Endothelial cell of umbilical vein (primary cell): ENCODE results near the gene SRBD1. TPM values are rescaled to one million over a fixed set of nuclear protein-coding genes. Genes with fewer than 3 reads are reported as not detected.

Experiments
- BruUV-seq: library from RNA; stranded (reverse); fragments of 400-500 nt; replicated peaks from 2 replicates; lab custom pipeline; 2021; lab: Mats Ljungman, UMichigan
- CTCF ChIA-PET: fragments of 300-600, 350-600 bp; sonication (Branson Sonifier 250); formaldehyde crosslinking; loops from one replicate; lab custom pipeline; 2021; ENCODE audit warnings: antibody characterized with exemption, inconsistent platforms; lab: Charles Lee
- POLR2A ChIA-PET: fragments of 300-600, 350-600 bp; sonication (Branson Sonifier 250); formaldehyde crosslinking; loops from one replicate; lab custom pipeline; 2021; ENCODE audit warnings: antibody characterized with exemption, inconsistent platforms; lab: Charles Lee
- DNase-seq: peaks from one replicate; pipeline ENCODE4 v3.0.0-alpha.2; 2011; ENCODE audit warnings: low read depth, low spot score
- FAIRE-seq: peaks from 2 replicates; lab custom pipeline; 2011; peaks lifted over from hg19 to GRCh38; lab: Jason Lieb, UNC
- H2AFZ ChIP-seq: 2 replicates; pipeline ENCODE4 v1.6.0; 2012; ENCODE audit warnings: low read depth, low read length, control low read depth, inconsistent platforms
- H3K27ac ChIP-seq: 2 replicates; pipeline ENCODE4 v1.5.1; 2011; ENCODE audit warnings: low read depth, mild to moderate bottlenecking, control low read depth, low read length, moderate library complexity; ENCODE audit not compliant: insufficient read depth
- H3K27me3 ChIP-seq, 2 experiments: 2 replicates each; pipeline versions ENCODE4 v1.6.0 to v1.6.1; 2011; ENCODE audit warnings: low read length in 2 of 2, mixed read lengths in 1 of 2; ENCODE audit not compliant: control insufficient read depth in 2 of 2, insufficient read depth in 2 of 2
- H3K36me3 ChIP-seq, 2 experiments: 2 replicates in 1 of 2; 3 replicates in 1 of 2; pipeline ENCODE4 v1.5.1; 2011; ENCODE audit warnings: low read length in 2 of 2, mild to moderate bottlenecking in 1 of 2, moderate library complexity in 1 of 2; ENCODE audit not compliant: control insufficient read depth in 2 of 2, insufficient read depth in 2 of 2; ENCODE audit errors: extremely low read depth in 1 of 2
- H3K4me1 ChIP-seq: 3 replicates; pipeline ENCODE4 v1.5.1; 2011; ENCODE audit warnings: mild to moderate bottlenecking, low read length; ENCODE audit not compliant: control insufficient read depth, insufficient read depth; ENCODE audit errors: extremely low read depth
- H3K4me2 ChIP-seq: 2 replicates; pipeline ENCODE4 v1.6.1; 2011; ENCODE audit warnings: low read length, control low read depth, mixed read lengths; ENCODE audit not compliant: insufficient read depth
- H3K4me3 ChIP-seq, 3 experiments: fragments of 200-600 bp in 1 of 3; sonication (generic), shearing (Covaris generic) in 1 of 3; replicated peaks in 1 of 3; 2 replicates each; pipeline ENCODE4 v1.5.1; 2011 to 2016; ENCODE audit warnings: control low read depth in 3 of 3, low read length in 3 of 3, mild to moderate bottlenecking in 2 of 3, inconsistent platforms in 1 of 3, low read depth in 1 of 3, moderate library complexity in 1 of 3; ENCODE audit not compliant: insufficient read depth in 1 of 3
- H3K79me2 ChIP-seq: 2 replicates; pipeline ENCODE4 v1.6.0; 2012; ENCODE audit warnings: low read length, inconsistent platforms; ENCODE audit not compliant: control insufficient read depth, insufficient read depth
- H3K9ac ChIP-seq: replicated peaks from 2 replicates; pipeline ENCODE3; 2011; ENCODE audit warnings: low read length, control low read depth; ENCODE audit not compliant: insufficient read depth; ENCODE audit errors: extremely low read depth
- H3K9me1 ChIP-seq: replicated peaks from 3 replicates; pipeline ENCODE4 v1.6.0; 2011; ENCODE audit warnings: mild to moderate bottlenecking, low read length; ENCODE audit not compliant: control insufficient read depth, insufficient read depth; ENCODE audit errors: extremely low read depth
- H3K9me3 ChIP-seq: replicated peaks from 2 replicates; pipeline ENCODE4 v1.5.1; 2012; ENCODE audit warnings: low read length, inconsistent platforms; ENCODE audit not compliant: control insufficient read depth, insufficient read depth
- H4K20me1 ChIP-seq: replicated peaks from 2 replicates; pipeline ENCODE3; 2011; ENCODE audit warnings: mild to moderate bottlenecking, low read length; ENCODE audit not compliant: control insufficient read depth, insufficient read depth; ENCODE audit errors: extremely low read depth
- EZH2 ChIP-seq: IDR thresholded peaks from 2 replicates; pipeline ENCODE4 v1.6.1; 2012; ENCODE audit warnings: borderline replicate concordance, low read depth, mild to moderate bottlenecking, moderate library complexity, low read length, inconsistent platforms; ENCODE audit not compliant: severe bottlenecking
- FOS ChIP-seq: IDR thresholded peaks from 2 replicates; pipeline ENCODE4 v1.6.1; 2011; ENCODE audit warnings: mild to moderate bottlenecking, low read length, moderate library complexity, borderline replicate concordance; ENCODE audit not compliant: insufficient read depth
- GATA2 ChIP-seq: IDR thresholded peaks from 2 replicates; pipeline ENCODE4 v1.7.0; 2011; ENCODE audit warnings: low read depth, mild to moderate bottlenecking, moderate library complexity, mixed read lengths, low read length; ENCODE audit not compliant: insufficient read length, insufficient read depth
- JUN ChIP-seq: IDR thresholded peaks from 2 replicates; pipeline ENCODE4 v1.6.1; 2011; ENCODE audit warnings: borderline replicate concordance, low read depth; ENCODE audit not compliant: insufficient read length, insufficient read depth
- MYC ChIP-seq: IDR thresholded peaks from one replicate; pipeline ENCODE4 v1.6.1; 2011; ENCODE audit warnings: mild to moderate bottlenecking, low read depth, low read length
- POLR2A ChIP-seq: IDR thresholded peaks from 2 replicates; pipeline ENCODE4 v1.6.1; 2012; ENCODE audit warnings: low read depth, mild to moderate bottlenecking, control low read depth, low read length
- POLR2AphosphoS5 ChIP-seq: IDR thresholded peaks from 2 replicates; pipeline ENCODE4 v1.6.1; 2012; ENCODE audit warnings: low read depth, mild to moderate bottlenecking, control low read depth, low read length, moderate library complexity; ENCODE audit not compliant: insufficient read depth
- dilution Hi-C: fragments of 300-500 bp; cut with MboI; formaldehyde crosslinking; loops from one replicate; pipeline ENCODE4 v1.15.0; 2019; ENCODE audit warnings: low sequenced_read_pairs; ENCODE audit not compliant: extremely low pct_ligation_motif_present
- intact Hi-C: fragments of 100-400 bp; cut with micrococcal nuclease; formaldehyde crosslinking; loops from one replicate; pipeline ENCODE4 v1.10.0; 2022
- polyA plus RNA-seq, 4 experiments: library from polyadenylated mRNA; depleted of rRNA in 3 of 4; stranded (reverse) in 3 of 4; unstranded in 1 of 4; fragments of >200 nt; gene quantifications; 2 replicates each; pipeline versions ENCODE4 v1.2.1 to v1.2.3, GENCODE V29; 2011 to 2012; ENCODE audit warnings: missing spikeins in 1 of 4
- total RNA-seq: library from RNA; stranded (reverse); gene quantifications from 2 replicates; pipeline ENCODE4 v1.2.3, GENCODE V29; 2021
- TF ChIP-seq, protein P1 (sequence below), 2 donors: IDR thresholded peaks; 1 replicate in 1 of 2; 2 replicates in 1 of 2; pipeline ENCODE4 v1.5.1; 2011; ENCODE audit warnings: low read length in 2 of 2, mild to moderate bottlenecking in 2 of 2, moderate library complexity in 2 of 2, control low read depth in 1 of 2, inconsistent platforms in 1 of 2, low read depth in 1 of 2; ENCODE audit not compliant: insufficient read depth in 1 of 2; ENCODE audit errors: extremely low read depth in 1 of 2
- TF ChIP-seq, protein P2 (sequence below): IDR thresholded peaks from 2 replicates; pipeline ENCODE4 v1.6.1; 2011; ENCODE audit not compliant: insufficient read depth, insufficient read length

Gene SRBD1
- total and polyA plus RNA-seq, 2 donors (not counting 3 experiments of a cell fraction or from before 2014, with no cell fraction given), result 3.7 to 12.5 TPM

DNA sequence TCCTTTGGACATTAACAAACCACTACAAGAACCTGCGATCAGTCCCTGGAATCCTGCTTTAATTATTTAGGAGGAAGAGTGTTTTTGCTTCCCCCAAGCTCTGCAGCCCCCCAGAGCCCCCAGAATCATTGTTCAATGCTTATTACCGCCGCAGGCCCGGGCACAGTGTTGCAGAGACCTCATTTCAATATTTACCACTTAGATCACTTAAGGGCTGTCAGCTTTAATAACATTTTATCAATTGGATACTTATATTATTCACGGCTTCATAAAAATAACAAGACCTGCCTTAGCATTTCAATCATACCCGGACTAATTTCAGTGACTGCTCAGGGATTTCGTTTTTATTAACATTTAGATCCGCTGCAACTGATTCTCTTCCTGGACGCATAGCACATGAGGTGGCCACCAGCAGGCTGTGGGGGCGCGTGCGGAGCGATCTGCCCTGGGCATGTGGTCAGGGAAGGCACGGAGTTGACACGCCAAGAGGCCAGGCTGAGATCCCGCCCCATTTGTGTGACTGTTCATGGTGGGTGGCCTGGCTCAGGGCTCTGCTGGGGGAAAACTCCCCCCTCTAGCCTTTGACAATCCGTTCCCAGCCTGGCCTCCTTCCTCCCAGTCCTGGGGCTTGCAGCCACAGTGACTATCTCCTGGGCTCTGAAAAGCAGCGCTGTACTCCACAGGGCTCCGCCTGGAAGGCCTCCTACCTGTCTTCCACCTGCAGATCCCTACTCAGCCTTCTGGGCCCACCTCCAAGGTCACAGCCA lies 267.6 kb downstream of the SRBD1 start:
- dilution Hi-C loops, result no loop called here
- Histone ChIP-seq H3K27ac (no peak overlapping the region), H3K4me1 (no peaks in the 10 kb centered on the region), H3K9me3 (no peaks in the 10 kb centered on the region), H2AFZ (no peak overlapping the region), H4K20me1 (no peaks in the 10 kb centered on the region), H3K9me1 (no peaks in the 10 kb centered on the region), H3K4me3 (no peak overlapping the region), H3K27me3 (peaks cover 0 to 1% of the 10 kb centered on the region in 2 experiments), H3K36me3 (no peaks in the 10 kb centered on the region), H3K4me2 (no peak overlapping the region), H3K9ac (no peak overlapping the region), H3K79me2 (no peaks in the 10 kb centered on the region)
- TF ChIP-seq MYC (no peak), JUN (no peak), FOS (no peak), GATA2 (no peak), POLR2AphosphoS5 (no peak), EZH2 (no peak), POLR2A (no peak)
- TF ChIP-seq, protein P1, sequence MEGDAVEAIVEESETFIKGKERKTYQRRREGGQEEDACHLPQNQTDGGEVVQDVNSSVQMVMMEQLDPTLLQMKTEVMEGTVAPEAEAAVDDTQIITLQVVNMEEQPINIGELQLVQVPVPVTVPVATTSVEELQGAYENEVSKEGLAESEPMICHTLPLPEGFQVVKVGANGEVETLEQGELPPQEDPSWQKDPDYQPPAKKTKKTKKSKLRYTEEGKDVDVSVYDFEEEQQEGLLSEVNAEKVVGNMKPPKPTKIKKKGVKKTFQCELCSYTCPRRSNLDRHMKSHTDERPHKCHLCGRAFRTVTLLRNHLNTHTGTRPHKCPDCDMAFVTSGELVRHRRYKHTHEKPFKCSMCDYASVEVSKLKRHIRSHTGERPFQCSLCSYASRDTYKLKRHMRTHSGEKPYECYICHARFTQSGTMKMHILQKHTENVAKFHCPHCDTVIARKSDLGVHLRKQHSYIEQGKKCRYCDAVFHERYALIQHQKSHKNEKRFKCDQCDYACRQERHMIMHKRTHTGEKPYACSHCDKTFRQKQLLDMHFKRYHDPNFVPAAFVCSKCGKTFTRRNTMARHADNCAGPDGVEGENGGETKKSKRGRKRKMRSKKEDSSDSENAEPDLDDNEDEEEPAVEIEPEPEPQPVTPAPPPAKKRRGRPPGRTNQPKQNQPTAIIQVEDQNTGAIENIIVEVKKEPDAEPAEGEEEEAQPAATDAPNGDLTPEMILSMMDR (IDR thresholded peaks at IDR 0.05; ENCODE audit: extremely low read depth in 1 of 2, insufficient read depth in 1 of 2, low read depth in 1 of 2, low read length in 2 of 2), result no peak
- TF ChIP-seq, protein P2, sequence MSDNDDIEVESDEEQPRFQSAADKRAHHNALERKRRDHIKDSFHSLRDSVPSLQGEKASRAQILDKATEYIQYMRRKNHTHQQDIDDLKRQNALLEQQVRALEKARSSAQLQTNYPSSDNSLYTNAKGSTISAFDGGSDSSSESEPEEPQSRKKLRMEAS, result no peak
- CTCF ChIA-PET, result interaction anchor here (1.2 to 1.4 kb wide), 2 partner anchors 10 to 12 kb away, joined by 7 to 10 read pairs; no protein-coding TSS in a partner anchor
- no TSS peak for BruUV-seq
- FAIRE-seq, result no peak
- intact Hi-C loops, result no loop called here
- POLR2A ChIA-PET, result no interaction called here
- DNase-seq, result no peak
